Bone marrow (tissue), 2 donors: ENCODE data around the gene GMPS.
"Not testable (repeated sequence)": the region's sequence is repeated elsewhere in the genome, so short reads cannot be mapped to it uniquely, and the experiment has no call there.

Experiments used
- DNase-seq, 2 donors: peaks; one replicate each; lab custom pipeline; 2025; lab: John Stamatoyannopoulos, UW

The GMPS gene

GRCh38 chr3:155872904-155873646, 2.6 kb downstream of the GMPS start:
- DNase-seq = no peak

- DNase-seq = no peak
These were observed 5.6 kb downstream of the GMPS start for GRCh38 chr3:155876037-155876436.

- no peak for DNase-seq
These were observed 6.1 kb downstream of the GMPS start for GRCh38 chr3:155876503-155876902.

GRCh38 chr3:155880286-155880685, 9.8 kb downstream of the GMPS start:
- DNase-seq = no peak

GRCh38 chr3:155884292-155884691, 13.8 kb downstream of the GMPS start:
- DNase-seq = no peak

- no peak for DNase-seq
These were observed 14.8 kb downstream of the GMPS start for GRCh38 chr3:155885292-155885691.

GRCh38 chr3:155886348-155886747, 15.9 kb downstream of the GMPS start:
- not testable (repeated sequence) for DNase-seq

- no peak for DNase-seq
These were observed 16.5 kb downstream of the GMPS start for GRCh38 chr3:155886915-155887314.

- DNase-seq = no peak
These were observed 18.8 kb downstream of the GMPS start for GRCh38 chr3:155889212-155889611.

GRCh38 chr3:155889952-155890351, 19.5 kb downstream of the GMPS start:
- DNase-seq = no peak

GRCh38 chr3:155890671-155891190, 20.3 kb downstream of the GMPS start:
- DNase-seq = no peak

- no peak for DNase-seq
These were observed 20.9 kb downstream of the GMPS start for GRCh38 chr3:155891321-155891720.

- DNase-seq = no peak
These were observed 25.0 kb downstream of the GMPS start for GRCh38 chr3:155895379-155895900.

GRCh38 chr3:155906900-155907299, 36.5 kb downstream of the GMPS start:
- no peak for DNase-seq

GRCh38 chr3:155908086-155908485, 37.6 kb downstream of the GMPS start:
- DNase-seq = no peak

GRCh38 chr3:155908605-155909004, 38.2 kb downstream of the GMPS start:
- no peak for DNase-seq

GRCh38 chr3:155912090-155912489, 41.6 kb downstream of the GMPS start:
- DNase-seq = no peak

- DNase-seq = no peak
These were observed 42.2 kb downstream of the GMPS start for GRCh38 chr3:155912579-155913190.

- DNase-seq = no peak
These were observed 47.3 kb downstream of the GMPS start for GRCh38 chr3:155917781-155918180.

- DNase-seq = no peak
These were observed 49.3 kb downstream of the GMPS start for GRCh38 chr3:155919728-155920127.

- DNase-seq = no peak
These were observed 51.0 kb downstream of the GMPS start for GRCh38 chr3:155921486-155921885.

- no peak for DNase-seq
These were observed 63.8 kb downstream of the GMPS start for GRCh38 chr3:155934230-155934629.

- no peak for DNase-seq
These were observed 68.0 kb downstream of the GMPS start for GRCh38 chr3:155938409-155938808.
